ENCODE results near the gene CEACAM1.

The CEACAM1 gene

GRCh38 chr19:42498169-42498757, 30.0 kb downstream of the CEACAM1 start:
- DNase-seq (ENCODE audit: low read depth in 1 of 2, low spot score in 1 of 2): no peak
- TF ChIP-seq GABPA (IDR thresholded peaks at IDR 0.05; ENCODE audit: low read depth): no peak
- no peak for TF ChIP-seq REST (IDR thresholded peaks at IDR 0.05; ENCODE audit: insufficient replicate concordance, low read depth)
- TF ChIP-seq, protein P1, sequence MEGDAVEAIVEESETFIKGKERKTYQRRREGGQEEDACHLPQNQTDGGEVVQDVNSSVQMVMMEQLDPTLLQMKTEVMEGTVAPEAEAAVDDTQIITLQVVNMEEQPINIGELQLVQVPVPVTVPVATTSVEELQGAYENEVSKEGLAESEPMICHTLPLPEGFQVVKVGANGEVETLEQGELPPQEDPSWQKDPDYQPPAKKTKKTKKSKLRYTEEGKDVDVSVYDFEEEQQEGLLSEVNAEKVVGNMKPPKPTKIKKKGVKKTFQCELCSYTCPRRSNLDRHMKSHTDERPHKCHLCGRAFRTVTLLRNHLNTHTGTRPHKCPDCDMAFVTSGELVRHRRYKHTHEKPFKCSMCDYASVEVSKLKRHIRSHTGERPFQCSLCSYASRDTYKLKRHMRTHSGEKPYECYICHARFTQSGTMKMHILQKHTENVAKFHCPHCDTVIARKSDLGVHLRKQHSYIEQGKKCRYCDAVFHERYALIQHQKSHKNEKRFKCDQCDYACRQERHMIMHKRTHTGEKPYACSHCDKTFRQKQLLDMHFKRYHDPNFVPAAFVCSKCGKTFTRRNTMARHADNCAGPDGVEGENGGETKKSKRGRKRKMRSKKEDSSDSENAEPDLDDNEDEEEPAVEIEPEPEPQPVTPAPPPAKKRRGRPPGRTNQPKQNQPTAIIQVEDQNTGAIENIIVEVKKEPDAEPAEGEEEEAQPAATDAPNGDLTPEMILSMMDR (IDR thresholded peaks at IDR 0.05; ENCODE audit: insufficient read depth, low read length): no peak
- TF ChIP-seq SPI1 (IDR thresholded peaks at IDR 0.05; ENCODE audit: borderline replicate concordance, low read depth): no peak
- TF ChIP-seq POLR2AphosphoS5 (IDR thresholded peaks at IDR 0.05; ENCODE audit: low read depth): no peak
- H3K4me3 ChIP-seq (replicated peaks; ENCODE audit: insufficient read depth, low read length): no peak overlapping the region
- no peak overlapping the region for H3K27ac ChIP-seq (replicated peaks)
- no peaks in the 10 kb centered on the region for H3K27me3 ChIP-seq (ENCODE audit: insufficient read depth, poor library complexity, severe bottlenecking)

- no peak for DNase-seq (ENCODE audit: low read depth in 1 of 2, low spot score in 1 of 2)
- Histone ChIP-seq H3K27ac (replicated peaks) (no peak overlapping the region), H3K27me3 (ENCODE audit: insufficient read depth, poor library complexity, severe bottlenecking) (no peaks in the 10 kb centered on the region), H3K4me3 (replicated peaks; ENCODE audit: insufficient read depth, low read length) (no peak overlapping the region)
- TF ChIP-seq POLR2AphosphoS5 (IDR thresholded peaks at IDR 0.05; ENCODE audit: low read depth) (no peak), GABPA (IDR thresholded peaks at IDR 0.05; ENCODE audit: low read depth) (no peak), REST (IDR thresholded peaks at IDR 0.05; ENCODE audit: insufficient replicate concordance, low read depth) (no peak), SPI1 (IDR thresholded peaks at IDR 0.05; ENCODE audit: borderline replicate concordance, low read depth) (no peak)
- TF ChIP-seq, protein P1 (IDR thresholded peaks at IDR 0.05; ENCODE audit: insufficient read depth, low read length): no peak
These were observed 30.7 kb downstream of the CEACAM1 start for GRCh38 chr19:42497492-42498168.

DNA sequence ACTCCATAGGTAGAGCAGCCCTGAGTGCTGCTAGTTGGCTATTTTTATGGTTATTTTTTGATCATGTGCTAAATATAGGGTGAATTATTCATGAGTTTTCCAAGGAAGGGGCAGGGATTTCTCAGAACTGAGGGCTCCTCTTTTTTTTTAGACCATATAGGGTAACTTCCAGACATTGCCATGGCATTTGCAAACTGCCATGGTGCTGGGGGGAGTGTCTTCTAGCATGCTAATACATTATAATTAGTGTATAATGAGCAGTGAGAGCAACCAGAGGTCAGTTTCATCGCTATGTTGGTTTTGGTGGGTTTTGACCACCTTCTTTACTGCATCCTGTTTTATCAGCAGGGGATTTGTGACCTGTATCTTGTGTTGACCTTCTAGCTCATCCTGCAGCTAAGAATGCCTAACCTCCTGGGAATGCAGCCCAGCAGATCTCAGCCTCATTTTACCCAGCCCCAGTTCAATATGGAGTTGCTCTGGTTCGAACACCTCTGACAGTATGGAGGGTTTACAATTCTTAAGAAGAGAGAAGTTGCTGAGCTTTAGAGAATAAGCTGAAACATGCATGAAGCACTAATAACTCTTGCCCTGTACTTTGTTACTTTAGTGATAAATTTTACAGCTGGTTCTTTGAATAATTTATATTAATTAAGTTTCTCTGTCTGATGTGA, 31.7 kb downstream of the CEACAM1 start:
- no peak overlapping the region for H3K27ac ChIP-seq (replicated peaks)
- no peak for DNase-seq (ENCODE audit: low read depth in 1 of 2, low spot score in 1 of 2)
- no peak overlapping the region for H3K4me3 ChIP-seq (replicated peaks; ENCODE audit: insufficient read depth, low read length)
- no peaks in the 10 kb centered on the region for H3K27me3 ChIP-seq (ENCODE audit: insufficient read depth, poor library complexity, severe bottlenecking)
- TF ChIP-seq POLR2AphosphoS5 (IDR thresholded peaks at IDR 0.05; ENCODE audit: low read depth): no peak
- no peak for TF ChIP-seq GABPA (IDR thresholded peaks at IDR 0.05; ENCODE audit: low read depth)
- TF ChIP-seq, protein P1 (IDR thresholded peaks at IDR 0.05; ENCODE audit: insufficient read depth, low read length): no peak
- no peak for TF ChIP-seq SPI1 (IDR thresholded peaks at IDR 0.05; ENCODE audit: borderline replicate concordance, low read depth)
- TF ChIP-seq REST (IDR thresholded peaks at IDR 0.05; ENCODE audit: insufficient replicate concordance, low read depth): no peak
